ENCODE data around the gene LZTFL1.

Gene LZTFL1

DNA sequence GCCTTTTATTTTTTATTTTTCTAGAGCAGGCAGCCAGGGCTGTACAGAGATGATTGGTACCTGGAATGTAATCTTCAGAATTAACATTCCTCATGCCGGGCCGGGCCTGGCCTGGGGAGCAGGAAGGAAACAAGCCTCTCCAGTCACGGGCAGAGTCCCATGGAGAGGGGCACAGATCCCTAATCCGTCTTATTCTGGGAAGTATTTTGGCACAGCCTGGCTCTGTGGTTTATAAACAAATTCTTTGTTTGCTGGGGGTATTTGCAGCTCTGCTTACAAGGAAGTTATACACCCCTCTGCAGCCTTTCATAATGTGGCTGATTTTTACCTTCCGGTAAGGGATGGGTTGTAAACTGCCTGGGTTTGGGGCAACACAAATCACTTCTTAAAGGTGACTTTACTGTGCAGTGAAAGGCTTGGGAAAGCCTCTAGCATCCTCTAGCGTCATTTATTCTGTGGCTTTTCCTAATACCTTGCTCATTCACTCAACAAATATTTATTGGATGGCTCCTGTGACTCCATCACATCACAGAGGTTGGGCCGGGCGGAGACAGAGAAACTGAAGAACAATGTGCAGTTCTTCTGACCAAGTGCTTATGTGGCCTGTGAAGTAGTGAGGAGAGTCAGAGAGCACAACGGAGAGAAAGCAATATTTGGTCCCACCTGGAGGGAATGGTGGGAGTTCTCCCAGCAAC, 48.3 kb downstream of the LZTFL1 start:
- peaks cover 8% of the 10 kb centered on the region for H3K4me1 Mint-ChIP-seq
- H3K36me3 Mint-ChIP-seq (ENCODE audit: low read depth) = peaks cover 3% of the 10 kb centered on the region
- ATAC-seq (no peak), DNase-seq (no peak)
- no peak overlapping the region for H3K27ac Mint-ChIP-seq
- no peak overlapping the region for H3K4me3 Mint-ChIP-seq
- peaks cover 10% of the 10 kb centered on the region for H3K9me3 Mint-ChIP-seq
- peaks cover 42% of the 10 kb centered on the region for H3K27me3 Mint-ChIP-seq

DNA sequence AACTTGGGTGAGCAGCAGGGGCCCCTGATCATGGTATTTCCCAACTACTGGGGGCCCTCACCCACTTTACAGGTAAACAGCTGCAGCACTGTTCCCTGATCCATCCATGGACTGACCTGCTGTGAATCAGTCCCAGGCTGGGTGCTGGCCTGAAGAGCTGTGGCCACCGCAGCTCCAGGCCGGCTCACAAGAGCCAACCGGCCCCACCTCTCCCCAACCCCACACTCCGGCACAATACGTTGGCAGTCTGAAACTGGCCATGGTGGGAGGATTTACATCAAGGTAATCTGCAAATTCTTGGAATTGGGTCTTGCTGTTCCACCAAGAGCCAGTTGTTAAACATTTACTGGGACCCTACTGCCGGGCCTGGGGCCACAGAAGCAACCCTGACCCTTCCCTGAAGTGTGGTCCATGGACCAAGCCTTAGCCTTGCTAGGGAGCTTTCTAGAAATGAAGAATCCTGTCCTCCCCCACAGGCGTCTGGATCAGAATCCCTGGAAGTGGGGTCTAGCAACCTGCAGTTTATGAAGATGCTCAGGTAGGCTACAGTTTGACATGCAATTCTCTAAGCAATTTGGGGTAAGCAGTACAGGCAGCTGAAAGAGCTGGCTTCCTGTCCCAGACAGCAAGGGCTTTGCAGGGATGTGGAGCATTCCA, 49.3 kb downstream of the LZTFL1 start:
- Mint-ChIP-seq H3K4me3 (no peak overlapping the region), H3K4me1 (peaks cover 8% of the 10 kb centered on the region), H3K27me3 (peaks cover 34% of the 10 kb centered on the region), H3K27ac (no peak overlapping the region), H3K9me3 (peaks cover 10% of the 10 kb centered on the region), H3K36me3 (ENCODE audit: low read depth) (peaks cover 3% of the 10 kb centered on the region)
- DNase-seq (no peak), ATAC-seq (no peak)

DNA sequence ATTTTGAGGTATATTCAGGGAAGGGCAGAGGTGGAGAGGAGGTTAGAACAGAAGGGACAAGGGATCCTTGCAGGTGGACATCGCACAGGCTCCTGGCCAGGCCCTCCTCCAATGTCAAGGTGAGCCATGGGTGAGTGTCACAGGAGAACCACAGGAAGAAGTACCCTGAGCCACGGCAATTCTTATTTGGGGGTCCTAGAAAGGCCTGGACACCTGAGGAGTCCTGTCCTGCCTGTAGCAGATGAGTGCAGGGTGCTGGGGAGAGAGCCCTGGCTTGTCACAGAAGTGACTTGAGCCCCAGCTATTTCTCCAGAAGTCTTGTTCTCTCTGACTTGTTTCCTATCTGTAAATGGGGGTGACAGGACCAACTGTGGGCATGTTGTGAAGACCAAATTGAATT, 49.9 kb downstream of the LZTFL1 start:
- H3K4me3 Mint-ChIP-seq = no peak overlapping the region
- H3K4me1 Mint-ChIP-seq = peaks cover 8% of the 10 kb centered on the region
- no peak overlapping the region for H3K27ac Mint-ChIP-seq
- peaks cover 10% of the 10 kb centered on the region for H3K9me3 Mint-ChIP-seq
- H3K27me3 Mint-ChIP-seq = peaks cover 32% of the 10 kb centered on the region
- ATAC-seq (no peak), DNase-seq (no peak)
- H3K36me3 Mint-ChIP-seq (ENCODE audit: low read depth) = peaks cover 3% of the 10 kb centered on the region

DNA sequence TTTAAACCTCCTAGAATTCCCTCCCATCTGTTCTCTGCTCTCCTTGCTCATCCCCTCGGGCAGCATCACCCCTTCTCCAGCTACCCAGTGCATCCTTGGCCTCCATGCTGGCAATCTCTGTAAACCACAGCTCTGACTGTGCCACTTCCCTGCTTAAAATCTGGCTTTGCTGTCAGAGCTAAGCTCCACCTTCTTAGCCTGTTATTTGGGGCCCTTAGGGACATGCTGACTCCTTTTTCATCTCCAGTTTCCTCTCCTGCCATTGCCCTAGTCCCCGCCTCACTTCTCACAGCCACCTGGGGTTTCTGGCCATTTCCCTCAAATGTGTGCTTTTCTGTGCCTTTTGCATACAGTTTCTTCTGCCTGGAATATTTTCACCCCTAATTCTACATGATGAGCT, 51.3 kb downstream of the LZTFL1 start:
- Mint-ChIP-seq H3K9me3 (peaks cover 10% of the 10 kb centered on the region), H3K36me3 (ENCODE audit: low read depth) (peaks cover 3% of the 10 kb centered on the region), H3K4me1 (peaks cover 6% of the 10 kb centered on the region), H3K27me3 (peaks cover 28% of the 10 kb centered on the region), H3K4me3 (no peak overlapping the region), H3K27ac (no peak overlapping the region)
- ATAC-seq (no peak), DNase-seq (no peak)

DNA sequence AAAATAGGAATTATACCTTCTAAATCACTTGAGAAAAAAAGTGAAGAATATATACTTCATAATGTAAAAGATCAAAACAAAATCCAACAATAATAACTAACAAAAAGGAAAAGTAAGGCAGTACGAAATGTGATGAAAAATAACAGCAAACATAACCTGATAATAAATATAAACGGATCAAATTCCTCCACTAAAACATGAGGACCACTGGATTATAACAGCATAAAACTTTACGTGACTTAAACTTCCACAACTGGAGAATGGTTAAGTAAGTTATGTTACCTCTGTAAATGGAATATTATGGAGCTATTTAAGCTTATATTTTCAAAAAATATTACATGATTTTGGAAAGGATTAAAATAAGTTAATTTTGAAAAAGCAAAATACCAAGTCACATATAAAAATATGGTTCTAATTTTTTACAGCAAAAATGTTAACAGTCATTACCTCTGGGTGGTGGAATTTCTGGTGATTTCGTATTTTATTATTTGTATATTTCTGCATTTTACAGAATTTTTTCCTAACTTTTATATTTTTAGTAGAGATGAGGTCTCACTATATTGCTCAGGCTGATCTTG, 52.6 kb downstream of the LZTFL1 start:
- no peak overlapping the region for H3K4me3 Mint-ChIP-seq
- ATAC-seq = no peak
- no peak overlapping the region for H3K27ac Mint-ChIP-seq
- DNase-seq = no peak
- H3K27me3 Mint-ChIP-seq = peaks cover 16% of the 10 kb centered on the region
- peaks cover 3% of the 10 kb centered on the region for H3K36me3 Mint-ChIP-seq (ENCODE audit: low read depth)
- peaks cover 10% of the 10 kb centered on the region for H3K9me3 Mint-ChIP-seq
- peaks cover 2% of the 10 kb centered on the region for H3K4me1 Mint-ChIP-seq

DNA sequence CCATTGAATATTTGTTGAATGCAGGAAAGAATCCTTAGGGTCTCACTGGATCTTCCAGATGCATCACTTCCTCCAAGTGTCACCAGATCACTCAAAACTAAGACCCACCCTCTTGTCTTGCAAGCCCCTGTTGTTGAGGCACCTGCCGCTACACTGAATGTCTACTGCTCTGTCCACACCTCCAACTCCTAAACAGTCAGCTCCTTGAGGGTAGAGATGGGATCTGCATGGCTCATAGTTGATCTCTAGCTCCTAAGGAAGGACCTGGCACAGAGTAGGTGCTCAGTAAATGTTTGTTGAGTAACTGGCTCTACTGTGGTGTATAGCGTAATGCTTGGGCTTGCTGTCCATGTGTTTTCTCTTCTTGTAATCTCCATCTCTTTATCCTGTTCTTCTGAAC, 54.4 kb downstream of the LZTFL1 start:
- Mint-ChIP-seq H3K4me3 (no peak overlapping the region), H3K4me1 (peaks cover 2% of the 10 kb centered on the region), H3K27ac (no peak overlapping the region), H3K36me3 (ENCODE audit: low read depth) (peaks cover 3% of the 10 kb centered on the region), H3K27me3 (peaks cover 10% of the 10 kb centered on the region), H3K9me3 (peaks cover 10% of the 10 kb centered on the region)
- ATAC-seq (no peak), DNase-seq (no peak)

DNA sequence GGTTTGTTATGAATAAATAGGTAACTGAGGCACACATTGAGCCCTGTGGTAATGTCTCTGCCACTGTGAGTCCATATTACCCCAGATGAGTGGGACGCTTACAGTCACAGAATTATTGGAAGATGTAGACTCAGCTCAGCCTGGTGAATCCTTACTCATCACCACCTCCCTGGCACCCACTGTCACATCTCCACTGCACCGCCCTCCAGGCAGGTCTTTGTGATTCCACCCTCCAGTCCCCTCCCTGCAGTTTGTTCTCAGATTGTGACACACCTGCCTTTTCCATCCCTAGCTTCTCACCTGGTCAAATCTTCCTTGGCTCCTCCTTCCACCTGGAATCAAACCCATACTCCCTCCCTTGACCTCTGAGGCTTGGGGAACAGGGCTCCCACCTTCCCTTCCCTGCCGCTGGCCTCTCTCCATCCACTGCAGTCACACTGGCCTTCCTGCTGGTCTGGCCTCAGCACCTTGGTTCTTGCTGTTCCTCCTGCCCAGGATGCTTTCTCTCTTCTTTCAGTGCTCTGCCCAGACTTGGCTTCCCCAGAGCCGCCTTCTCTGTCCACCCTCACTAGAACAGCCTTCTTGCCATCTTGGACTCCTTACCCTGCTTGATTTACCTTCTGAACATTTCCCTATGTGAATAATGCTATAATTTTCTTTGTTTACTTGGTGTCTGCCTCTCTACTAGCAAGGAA, 55.0 kb downstream of the LZTFL1 start:
- Mint-ChIP-seq H3K4me3 (no peak overlapping the region), H3K9me3 (peaks cover 10% of the 10 kb centered on the region), H3K27me3 (peaks cover 10% of the 10 kb centered on the region), H3K27ac (no peak overlapping the region), H3K4me1 (peaks cover 2% of the 10 kb centered on the region), H3K36me3 (ENCODE audit: low read depth) (peaks cover 3% of the 10 kb centered on the region)
- ATAC-seq (no peak), DNase-seq (no peak)

DNA sequence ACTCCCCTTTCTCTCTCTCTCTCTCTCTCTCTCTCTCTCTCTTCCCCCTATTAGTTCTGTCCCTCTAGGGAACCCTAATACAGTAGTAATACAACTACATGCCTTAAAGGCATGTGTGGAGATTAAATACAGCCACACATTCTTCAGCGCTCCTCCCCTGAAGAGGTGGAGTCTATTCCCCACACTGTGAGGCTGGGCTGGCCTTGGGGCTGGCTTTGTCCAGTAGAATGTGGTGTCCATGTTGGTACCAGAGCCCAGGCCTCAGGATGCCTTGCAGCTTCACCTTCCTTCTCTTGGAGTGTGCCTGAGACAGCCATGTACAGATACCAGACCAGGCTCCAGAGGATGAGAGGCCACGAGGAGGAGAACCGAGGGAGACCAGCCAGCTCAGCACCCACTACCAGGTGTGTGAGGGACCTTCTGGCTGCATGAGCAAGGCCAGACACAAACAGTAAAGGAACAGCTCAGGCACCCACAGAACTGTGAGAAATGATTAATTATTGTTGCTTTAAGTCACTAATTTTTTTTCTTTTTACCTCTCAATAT, 56.2 kb downstream of the LZTFL1 start:
- no peak overlapping the region for H3K27ac Mint-ChIP-seq
- ATAC-seq = no peak
- H3K36me3 Mint-ChIP-seq (ENCODE audit: low read depth) = peaks cover 1% of the 10 kb centered on the region
- H3K27me3 Mint-ChIP-seq = peaks cover 9% of the 10 kb centered on the region
- DNase-seq = no peak
- no peaks in the 10 kb centered on the region for H3K4me1 Mint-ChIP-seq
- peaks cover 10% of the 10 kb centered on the region for H3K9me3 Mint-ChIP-seq
- H3K4me3 Mint-ChIP-seq = no peak overlapping the region

DNA sequence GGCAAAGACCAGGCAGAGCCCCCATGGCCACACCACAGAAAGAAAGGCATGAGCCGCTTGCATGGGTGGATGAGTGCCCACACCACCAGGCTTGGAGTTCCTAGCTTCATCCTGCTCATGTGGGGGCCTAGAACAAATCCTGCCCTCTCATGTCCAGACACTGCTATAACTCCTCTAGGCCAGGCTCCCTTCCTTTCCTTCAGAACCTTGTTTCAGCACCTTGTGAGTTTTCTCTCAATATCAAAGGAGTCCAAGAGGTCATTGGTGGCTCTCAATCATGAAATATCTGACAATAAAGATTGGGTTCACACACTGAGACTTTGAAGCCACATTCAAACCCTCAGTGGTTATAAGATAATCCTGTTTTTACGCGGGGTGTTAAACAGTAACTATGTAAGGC, 58.3 kb downstream of the LZTFL1 start:
- Mint-ChIP-seq H3K4me1 (no peaks in the 10 kb centered on the region), H3K4me3 (no peak overlapping the region), H3K9me3 (peaks cover under 1% of the 10 kb centered on the region), H3K27me3 (peaks cover 9% of the 10 kb centered on the region), H3K27ac (no peak overlapping the region), H3K36me3 (ENCODE audit: low read depth) (no peaks in the 10 kb centered on the region)
- ATAC-seq = no peak
- no peak for DNase-seq

DNA sequence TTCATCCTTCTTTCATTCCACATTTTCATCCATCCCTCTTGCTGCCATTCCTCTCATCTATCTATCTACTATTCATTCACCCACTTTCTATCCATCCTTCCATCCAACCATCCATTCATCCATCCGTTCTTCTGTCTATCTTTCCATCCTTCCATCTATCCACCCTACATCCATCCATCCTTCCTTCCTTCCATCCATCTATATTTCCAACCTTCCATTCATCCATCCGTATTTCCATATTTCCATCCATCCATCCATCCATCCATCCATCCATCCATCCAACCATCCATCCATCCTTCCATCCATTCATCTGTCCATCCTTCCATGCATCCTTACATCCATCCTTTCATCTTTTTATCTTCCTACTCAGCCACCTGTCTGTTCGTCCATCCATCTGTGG, 59.5 kb downstream of the LZTFL1 start:
- ATAC-seq = no peak
- no peaks in the 10 kb centered on the region for H3K9me3 Mint-ChIP-seq

DNA sequence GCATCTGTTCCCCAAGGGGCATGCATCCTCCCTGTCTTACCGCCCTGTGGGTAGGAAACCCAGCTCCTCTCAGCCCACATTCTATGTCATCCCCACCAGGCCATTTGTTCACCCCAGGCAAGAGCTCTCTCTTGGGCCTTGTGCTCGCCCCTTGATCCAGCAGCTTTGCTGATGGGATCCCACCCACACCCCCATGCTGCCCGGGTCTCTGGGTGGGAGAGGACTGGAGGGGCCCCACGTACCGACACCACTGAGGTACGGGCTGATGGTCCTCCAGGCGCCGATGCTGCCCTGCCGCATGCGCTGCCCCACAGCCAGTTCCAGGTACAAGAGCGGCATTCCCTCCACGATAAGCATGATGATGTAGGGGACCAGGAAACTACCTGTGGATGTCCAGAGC, 60.1 kb downstream of the LZTFL1 start:
- no peaks in the 10 kb centered on the region for H3K36me3 Mint-ChIP-seq (ENCODE audit: low read depth)
- no peak for ATAC-seq
- H3K27ac Mint-ChIP-seq = no peak overlapping the region

More for the DNA sequence above, 59.5 kb downstream of the LZTFL1 start:
- Mint-ChIP-seq H3K27me3 (peaks cover 9% of the 10 kb centered on the region), H3K4me1 (no peaks in the 10 kb centered on the region), H3K36me3 (ENCODE audit: low read depth) (no peaks in the 10 kb centered on the region), H3K4me3 (no peak overlapping the region), H3K27ac (no peak overlapping the region)
- no peak for DNase-seq

DNA sequence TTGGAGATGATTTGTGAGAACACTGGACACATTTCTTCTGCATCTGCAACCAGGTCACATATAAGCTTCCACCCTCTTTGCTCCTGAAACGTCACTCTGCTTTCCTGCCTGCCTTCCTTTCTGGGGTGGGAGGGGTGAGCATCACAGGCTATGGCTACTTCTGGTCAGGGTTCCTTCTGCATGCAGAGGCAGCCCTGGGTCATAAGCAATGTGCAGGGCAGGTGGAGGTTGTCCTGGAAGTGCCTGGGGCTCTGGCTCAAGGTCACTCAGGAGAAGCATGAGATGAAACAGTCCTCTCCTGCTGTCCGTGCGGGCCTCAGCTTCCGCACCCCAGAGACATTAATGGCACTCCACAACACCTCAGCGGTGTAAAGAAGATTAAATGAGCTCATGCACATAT, 60.6 kb downstream of the LZTFL1 start:
- ATAC-seq (no peak), DNase-seq (no peak)
- Mint-ChIP-seq H3K9me3 (no peaks in the 10 kb centered on the region), H3K27me3 (peaks cover 1% of the 10 kb centered on the region), H3K27ac (no peak overlapping the region), H3K4me3 (no peak overlapping the region), H3K36me3 (ENCODE audit: low read depth) (no peaks in the 10 kb centered on the region), H3K4me1 (no peaks in the 10 kb centered on the region)

More for the DNA sequence above, 60.1 kb downstream of the LZTFL1 start:
- H3K4me1 Mint-ChIP-seq = no peaks in the 10 kb centered on the region
- peaks cover 4% of the 10 kb centered on the region for H3K27me3 Mint-ChIP-seq
- no peak overlapping the region for H3K4me3 Mint-ChIP-seq
- H3K9me3 Mint-ChIP-seq = no peaks in the 10 kb centered on the region
- no peak for DNase-seq

DNA sequence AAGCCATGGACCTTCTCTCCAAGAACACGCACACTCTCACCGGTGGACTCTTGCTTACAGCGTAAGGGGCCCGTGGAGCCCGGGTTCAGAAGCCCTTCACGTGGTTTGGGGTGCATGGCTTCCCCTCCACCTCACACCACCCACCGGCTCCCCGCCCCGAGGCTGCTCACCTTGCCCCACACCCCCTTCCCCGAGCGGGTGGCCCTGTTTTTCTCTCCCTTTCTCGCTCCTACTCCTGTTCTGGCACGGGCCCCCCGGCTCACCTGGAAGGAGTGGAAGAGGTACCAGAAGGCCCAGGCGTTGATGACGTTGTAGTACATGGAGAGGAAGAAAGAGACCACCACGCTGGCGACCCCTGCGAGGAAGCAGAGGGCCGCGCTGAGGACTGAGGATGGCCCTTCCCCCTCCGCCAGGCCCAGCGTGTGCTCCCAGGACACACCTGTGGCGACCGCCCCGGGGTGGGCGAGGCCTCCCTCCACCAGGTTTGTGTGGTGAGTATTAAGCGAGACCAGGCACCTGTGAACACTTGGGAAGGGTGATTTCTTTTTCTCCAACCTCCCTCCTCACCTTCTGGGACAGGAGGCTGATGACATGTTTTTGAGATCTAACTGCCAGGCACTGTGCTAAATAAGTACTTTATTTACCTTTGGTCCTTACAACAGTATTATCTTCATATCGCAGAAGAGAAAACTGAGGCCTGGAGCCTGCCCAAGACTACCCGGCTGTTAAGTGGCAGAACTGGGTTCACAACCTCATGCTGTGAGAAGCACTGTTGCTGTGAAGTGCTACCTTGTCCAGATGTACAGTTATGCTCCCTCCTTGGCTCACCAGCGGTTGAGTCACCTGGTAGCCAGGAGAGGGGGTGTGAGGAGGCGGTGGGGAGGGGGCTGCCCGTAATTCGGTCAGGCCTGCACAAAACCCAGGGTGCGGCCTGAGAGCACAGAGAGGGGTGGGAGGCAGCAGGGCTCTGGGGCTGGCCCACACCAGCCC, 61.9 kb downstream of the LZTFL1 start:
- ATAC-seq (no peak), DNase-seq (no peak)
- H3K36me3 Mint-ChIP-seq (ENCODE audit: low read depth) = no peaks in the 10 kb centered on the region
- H3K27ac Mint-ChIP-seq = no peak overlapping the region
- H3K4me3 Mint-ChIP-seq = no peak overlapping the region
- peaks cover 1% of the 10 kb centered on the region for H3K27me3 Mint-ChIP-seq
- no peaks in the 10 kb centered on the region for H3K4me1 Mint-ChIP-seq
- no peaks in the 10 kb centered on the region for H3K9me3 Mint-ChIP-seq

DNA sequence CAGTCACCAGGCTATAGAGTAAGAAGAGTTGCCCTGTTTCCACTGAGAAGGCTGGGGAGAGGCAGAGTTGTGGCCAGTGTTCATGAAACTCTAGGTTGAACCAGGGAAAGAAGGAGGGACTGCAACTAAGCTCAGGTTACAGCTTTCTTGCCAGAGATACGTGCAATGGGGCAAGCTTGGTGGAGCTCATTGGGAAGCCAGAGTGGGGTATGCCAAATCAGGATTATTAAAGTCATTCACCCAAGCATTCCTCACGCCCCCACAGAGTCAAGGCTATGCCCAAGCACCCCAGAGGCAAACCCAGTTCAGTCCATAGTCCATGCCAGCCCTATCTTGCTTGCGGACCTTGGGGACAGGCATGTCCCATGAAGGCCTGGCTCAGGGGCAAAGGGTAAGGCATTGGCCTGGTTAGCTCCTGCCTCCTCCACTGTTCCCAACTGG, 63.1 kb downstream of the LZTFL1 start:
- H3K27ac Mint-ChIP-seq = no peak overlapping the region
- no peak overlapping the region for H3K4me3 Mint-ChIP-seq
- peaks cover 3% of the 10 kb centered on the region for H3K27me3 Mint-ChIP-seq
- ATAC-seq (no peak), DNase-seq (no peak)
- H3K4me1 Mint-ChIP-seq = no peaks in the 10 kb centered on the region
- no peaks in the 10 kb centered on the region for H3K36me3 Mint-ChIP-seq (ENCODE audit: low read depth)
- H3K9me3 Mint-ChIP-seq = no peaks in the 10 kb centered on the region

Measured in activated naive CD8-positive, alpha-beta T cell treated with anti-CD3 and anti-CD28 coated beads, Interleukin-2, amount 50 U/mL, for 24 hours (primary cell).